Esophagus squamous epithelium (tissue), 4 donors: ENCODE data around the gene CCNF.

Experiments
- CTCF ChIP-seq, 6 experiments: fragments of 450-650 bp in 4 of 6; fragments of 200-600 bp in 2 of 6; sonication (generic) in 2 of 6; IDR thresholded peaks; one replicate each; pipeline ENCODE4 v1.5.1; 2016 to 2019; ENCODE audit warnings: antibody characterized with exemption in 6 of 6, mild to moderate bottlenecking in 4 of 6, moderate library complexity in 4 of 6
- POLR2A ChIP-seq, 4 donors: fragments of 450-650 bp; IDR thresholded peaks; one replicate each; pipeline ENCODE4 v1.6.1; 2017; ENCODE audit warnings: antibody characterized with exemption in 4 of 4, mild to moderate bottlenecking in 4 of 4, moderate library complexity in 3 of 4

GRCh38 chr16:2439598-2439997 lies 10.4 kb downstream of the CCNF start:
- TF ChIP-seq CTCF (IDR thresholded peaks at IDR 0.05) (no peak), POLR2A (IDR thresholded peaks at IDR 0.05) (no peak)
